HG03108 (cell line): ENCODE measurements around the gene CDC42BPA.

Experiments
- ATAC-seq: cut with Tn5 transposase; IDR thresholded peaks from one replicate; pipeline ENCODE4 v1.9.1; 2021; ENCODE audit warnings: moderate library complexity; ENCODE audit not compliant: unreplicated experiment

The CDC42BPA gene

DNA sequence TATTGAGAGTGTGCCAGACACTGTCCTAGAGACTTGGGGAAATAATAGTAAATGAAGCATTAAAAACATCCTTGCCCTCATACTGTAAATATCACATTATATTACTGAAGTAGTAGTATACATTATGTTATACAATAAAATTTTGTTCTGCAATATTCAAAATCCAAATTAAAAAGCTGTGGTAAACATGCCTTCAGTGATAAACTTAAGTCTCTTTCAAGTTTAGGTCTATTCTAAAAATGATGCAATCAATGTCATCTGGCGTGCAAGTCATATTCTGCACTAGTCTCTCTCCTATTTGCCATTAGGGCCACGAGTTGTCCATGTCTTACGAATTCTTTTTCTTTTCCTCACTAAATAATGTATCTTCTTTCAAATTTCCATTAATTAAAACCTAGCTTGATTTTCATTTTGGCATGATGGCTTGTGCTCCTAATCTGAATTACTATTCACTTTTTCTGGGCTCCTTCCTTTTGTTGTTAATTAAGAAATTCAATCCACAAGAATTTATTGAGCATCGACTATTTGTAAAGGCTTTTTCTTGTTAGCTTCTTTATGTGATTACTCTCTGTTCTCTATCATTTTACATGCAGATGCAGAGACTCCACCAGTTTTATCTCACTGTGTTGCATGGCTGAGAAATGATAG, 247.5 kb downstream of the CDC42BPA start:
- no peak for ATAC-seq

DNA sequence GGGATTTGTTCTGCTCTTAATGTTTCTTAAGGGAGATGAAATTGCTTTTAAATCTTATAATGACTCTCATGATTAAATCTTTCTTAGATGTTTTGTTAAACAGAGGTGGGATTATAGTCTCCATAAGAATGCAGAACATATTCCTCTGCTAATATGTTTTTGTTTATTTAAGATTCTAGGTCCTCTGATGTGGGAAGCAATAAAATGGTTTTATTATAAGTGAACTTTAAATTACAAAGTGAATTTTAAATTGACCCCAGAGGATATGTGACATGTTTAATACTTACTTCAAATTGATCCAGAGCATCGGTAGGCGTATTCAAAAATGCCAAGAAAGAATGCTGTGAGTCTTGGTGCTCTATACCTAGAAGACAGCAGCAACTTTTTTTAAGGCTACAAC, 248.8 kb downstream of the CDC42BPA start:
- no peak for ATAC-seq

DNA sequence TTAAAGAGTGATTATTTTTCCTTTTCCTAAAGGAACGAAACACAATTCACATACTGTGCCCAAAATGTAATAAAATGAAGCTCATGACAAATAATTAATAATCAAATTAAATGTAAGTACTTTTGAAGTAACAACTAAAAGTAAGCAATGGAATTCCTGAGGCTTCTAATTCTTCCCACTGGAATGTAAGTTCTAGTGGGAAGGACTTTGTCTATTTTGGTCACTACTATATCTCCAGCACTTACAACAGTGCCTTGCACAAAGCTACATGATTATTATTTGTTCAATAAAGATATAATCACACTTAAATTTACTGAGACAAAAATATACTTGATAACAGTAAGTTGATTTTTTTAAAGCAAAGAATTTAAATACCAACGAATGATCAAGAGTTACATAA, 249.4 kb downstream of the CDC42BPA start:
- no peak for ATAC-seq

DNA sequence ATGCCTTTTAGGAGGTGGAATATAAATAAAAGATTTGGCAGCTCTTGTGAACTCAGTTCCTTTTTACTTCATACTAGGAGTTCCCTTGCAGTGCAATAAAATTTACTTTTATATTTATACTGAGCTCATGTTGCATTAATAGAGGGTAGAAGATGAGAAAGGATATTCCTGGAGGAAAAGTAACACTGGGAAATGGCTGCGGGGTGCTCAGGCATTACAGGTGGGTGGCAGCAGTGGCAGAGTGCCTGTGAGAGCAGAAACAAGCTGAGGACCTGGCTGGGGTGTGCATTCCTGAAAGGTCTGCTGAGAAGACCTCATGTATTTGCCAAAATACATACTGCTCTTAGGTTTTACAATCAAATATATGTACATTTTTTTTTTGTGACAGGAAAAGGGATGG, 251.3 kb downstream of the CDC42BPA start:
- no peak for ATAC-seq

DNA sequence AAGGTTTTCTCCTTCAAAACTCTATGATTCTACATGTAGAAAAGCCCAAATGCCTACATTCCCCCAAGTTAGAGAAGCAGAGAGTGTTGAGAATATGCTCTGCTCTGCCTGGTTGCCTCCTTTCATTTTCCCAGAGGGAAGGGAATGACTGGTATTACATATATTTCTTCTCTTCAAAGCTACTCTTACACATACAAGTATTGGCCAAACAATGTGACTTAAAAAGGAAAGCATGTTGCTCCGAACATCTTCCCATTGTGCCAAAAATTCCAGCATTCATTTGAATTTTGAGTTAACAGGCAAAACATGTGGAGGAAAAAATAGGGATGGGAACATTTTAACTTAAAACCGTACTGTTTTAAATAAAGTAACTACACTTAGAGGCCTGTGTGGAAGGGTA, 253.0 kb downstream of the CDC42BPA start:
- ATAC-seq: no peak

DNA sequence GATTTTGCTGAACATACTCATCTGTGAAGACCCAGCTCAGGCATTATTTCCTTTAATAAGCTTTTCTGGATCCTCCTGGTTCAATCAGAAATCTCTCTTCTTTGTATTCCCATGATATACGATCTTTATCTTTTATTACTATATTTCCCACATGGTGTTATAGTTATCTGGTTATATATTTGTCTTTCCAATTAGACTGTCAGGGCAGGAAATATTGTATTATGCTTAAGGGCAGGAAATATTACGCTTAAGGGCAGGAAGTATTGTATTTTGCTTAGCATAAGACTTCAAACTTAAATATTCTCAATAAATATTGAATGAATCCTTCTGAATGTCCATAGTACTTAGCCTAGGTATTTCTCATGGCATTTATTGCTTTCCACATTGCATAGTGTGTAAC, 256.0 kb downstream of the CDC42BPA start:
- ATAC-seq: no peak

DNA sequence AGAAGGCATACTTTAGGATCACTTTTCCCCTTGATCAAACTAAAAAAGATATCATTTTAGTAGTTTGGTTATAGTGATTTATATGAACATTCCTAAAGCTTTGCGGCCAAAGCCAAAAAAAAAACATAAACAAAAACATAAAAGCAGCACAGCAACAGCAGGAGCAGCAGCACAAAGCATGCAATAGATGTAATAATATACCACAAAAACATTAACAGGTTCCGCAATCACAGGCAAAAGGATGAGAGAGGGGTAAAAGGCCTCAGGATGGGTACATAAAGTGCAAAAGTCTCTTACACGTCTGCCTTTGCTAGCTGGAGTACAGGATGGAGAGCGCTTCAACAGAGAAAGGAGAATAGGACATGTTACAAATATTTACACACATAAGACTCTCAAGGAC, 259.2 kb downstream of the CDC42BPA start:
- ATAC-seq: no peak

DNA sequence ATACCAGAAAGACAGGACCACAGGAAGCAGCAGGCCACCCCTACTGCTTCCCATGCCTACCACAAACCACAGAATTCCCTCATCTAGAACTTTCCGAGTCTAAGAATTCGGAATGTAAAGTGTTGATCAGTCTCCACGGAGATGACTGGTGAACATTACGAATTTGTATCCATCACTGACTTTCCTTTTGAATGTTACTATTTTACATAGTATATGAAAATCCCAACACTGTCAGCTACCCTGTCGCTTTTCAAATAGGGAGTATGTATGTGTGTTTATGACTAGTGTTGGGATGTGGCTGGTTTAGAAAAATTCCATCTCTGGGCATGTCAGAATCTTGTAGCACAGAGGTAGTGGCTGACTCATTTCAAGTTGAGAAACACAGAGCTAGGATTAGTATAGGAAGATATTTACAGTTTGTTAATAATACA, 260.0 kb downstream of the CDC42BPA start:
- ATAC-seq: no peak

DNA sequence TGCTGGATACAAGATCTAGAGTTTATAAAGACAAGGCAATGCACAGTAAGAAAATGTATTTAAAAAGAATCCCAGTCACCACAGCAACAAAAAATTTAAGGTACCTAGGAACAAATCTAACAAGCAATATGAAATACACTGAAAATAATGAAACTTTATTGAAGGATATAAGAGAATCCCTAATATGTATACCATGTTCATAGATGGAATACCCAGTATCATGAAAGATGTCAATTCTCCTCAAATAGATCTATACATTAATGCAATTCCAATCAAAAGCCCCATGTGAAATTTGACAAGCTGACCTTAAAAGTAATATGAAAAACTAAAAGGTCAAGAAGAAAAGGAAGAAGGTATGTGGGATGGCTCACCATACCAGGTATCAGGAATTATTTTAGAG, 269.0 kb downstream of the CDC42BPA start:
- no peak for ATAC-seq

DNA sequence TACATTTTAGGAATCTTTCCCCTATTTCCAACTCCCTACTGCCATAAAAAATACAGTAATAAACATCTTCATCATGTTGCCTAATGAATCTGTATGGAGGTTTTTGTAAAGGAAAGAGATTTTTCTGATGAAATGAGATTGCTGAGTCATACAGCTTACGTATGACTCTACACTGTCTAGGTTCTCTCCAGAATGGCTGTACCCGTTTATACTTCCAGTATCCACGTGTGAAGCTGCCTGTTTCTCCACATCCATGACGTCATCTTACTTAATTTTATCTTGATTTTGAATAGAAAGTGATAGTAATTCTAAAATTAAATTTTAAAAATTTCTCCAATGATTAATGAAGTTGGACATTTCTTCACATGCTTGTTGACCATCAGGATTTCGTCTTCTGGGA, 274.5 kb downstream of the CDC42BPA start:
- no peak for ATAC-seq

DNA sequence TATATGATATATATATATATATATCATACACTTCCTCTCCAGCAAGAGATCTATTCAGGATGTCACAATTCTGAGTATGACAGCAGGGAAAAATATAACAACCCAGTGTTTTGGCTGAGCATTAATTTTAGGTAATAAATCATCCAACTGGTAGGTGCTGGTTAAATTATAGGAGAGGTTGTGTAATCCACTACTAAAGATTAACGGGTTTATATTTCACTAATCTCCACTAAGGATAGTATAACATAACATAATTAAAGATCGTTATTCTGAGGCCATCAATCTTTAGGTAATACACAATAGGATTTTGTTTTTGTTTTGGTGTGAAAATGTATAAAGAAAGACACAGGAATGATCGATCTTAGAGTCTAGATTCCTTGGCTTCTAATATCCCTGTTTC, 276.0 kb downstream of the CDC42BPA start:
- no peak for ATAC-seq

DNA sequence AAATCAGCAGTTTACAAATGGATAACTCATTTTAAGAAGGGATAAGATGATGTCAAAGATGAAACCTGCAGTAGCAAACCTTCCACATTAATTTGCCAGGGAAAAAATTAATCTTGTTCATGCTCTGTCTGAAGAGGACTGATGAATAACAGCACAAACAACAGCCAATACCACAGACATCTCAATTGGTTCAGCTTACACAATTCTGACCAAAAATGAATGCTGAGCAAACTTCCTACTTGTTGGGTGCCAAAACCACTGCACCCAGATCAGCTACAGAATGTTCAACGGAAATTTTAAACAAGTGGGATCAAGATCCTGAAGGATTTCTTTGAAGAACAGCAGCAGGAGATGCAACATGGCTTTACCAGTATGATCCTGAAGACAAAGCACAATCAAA, 279.9 kb downstream of the CDC42BPA start:
- no peak for ATAC-seq

DNA sequence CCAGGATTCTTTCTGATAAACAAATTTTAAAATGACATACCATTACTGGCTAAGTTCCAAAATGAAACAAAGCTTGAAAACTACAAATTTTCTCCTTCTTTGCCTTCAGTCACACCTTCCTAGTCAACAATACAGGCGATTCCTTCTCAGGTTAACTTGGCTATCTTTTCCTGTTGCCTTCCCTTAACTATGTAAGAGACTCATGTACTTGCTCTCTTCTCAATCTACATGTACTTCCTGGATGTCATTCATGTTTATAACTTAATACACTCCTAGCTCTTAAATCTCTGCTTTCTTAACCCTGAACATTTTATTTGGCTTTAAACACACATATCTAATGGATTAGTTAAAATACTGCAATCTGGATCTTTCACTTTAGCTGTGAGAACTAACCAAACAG, 281.2 kb downstream of the CDC42BPA start:
- no peak for ATAC-seq

DNA sequence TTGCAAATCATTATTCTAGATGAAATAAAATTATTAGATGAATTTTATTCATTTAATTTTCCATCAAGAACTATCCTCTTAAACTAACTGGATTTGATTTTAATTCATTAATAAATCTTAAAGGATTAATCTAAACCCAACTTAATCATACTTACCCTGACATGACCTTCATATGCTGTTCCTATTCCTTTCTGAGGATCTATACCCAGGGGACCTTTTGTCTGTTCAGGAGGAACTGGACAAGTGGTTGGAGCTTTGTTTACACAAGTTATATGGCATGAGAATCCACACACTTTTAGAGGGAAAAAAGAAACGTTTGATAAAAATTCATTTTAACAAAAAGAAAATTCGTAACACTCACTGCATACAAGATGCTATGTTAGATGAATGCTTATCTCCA, 283.0 kb downstream of the CDC42BPA start:
- ATAC-seq: no peak

DNA sequence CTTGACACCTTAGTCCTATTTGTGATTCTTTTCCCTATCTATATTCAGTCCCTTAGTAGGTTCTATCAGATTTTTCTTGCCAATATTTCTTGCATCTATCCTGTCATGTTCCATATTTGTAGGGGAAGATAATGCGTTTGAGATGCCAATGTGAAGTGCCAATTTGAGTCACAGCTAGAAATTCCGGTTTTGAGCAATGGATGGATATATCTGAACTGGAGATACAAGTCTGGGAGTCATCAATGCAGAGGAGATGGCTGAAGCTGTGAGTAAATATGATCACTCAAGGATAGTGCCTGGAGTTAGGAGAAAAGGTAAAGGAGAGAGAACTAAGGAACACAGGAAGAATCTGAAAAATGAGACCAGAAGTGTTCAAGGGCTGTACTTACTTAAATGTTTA, 284.4 kb downstream of the CDC42BPA start:
- no peak for ATAC-seq

DNA sequence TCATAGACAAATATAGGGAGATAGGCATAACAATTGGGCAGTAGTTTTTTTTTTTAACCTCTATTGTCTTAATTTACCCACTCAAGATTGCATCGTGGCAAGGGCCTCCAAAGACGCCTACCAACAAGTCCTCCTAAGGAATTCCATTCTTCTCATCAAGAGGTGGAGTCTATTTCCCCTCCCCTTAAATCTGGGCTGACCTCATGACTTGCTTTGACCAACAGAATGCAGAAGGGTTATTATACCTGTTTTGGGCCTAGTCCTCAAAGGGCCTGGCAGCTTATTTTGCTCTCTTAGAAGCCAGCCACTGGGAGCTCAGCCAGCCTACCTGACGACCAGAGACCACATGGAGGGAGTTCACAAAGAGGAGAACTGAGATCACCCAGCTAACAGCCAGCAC, 285.9 kb downstream of the CDC42BPA start:
- ATAC-seq: no peak

DNA sequence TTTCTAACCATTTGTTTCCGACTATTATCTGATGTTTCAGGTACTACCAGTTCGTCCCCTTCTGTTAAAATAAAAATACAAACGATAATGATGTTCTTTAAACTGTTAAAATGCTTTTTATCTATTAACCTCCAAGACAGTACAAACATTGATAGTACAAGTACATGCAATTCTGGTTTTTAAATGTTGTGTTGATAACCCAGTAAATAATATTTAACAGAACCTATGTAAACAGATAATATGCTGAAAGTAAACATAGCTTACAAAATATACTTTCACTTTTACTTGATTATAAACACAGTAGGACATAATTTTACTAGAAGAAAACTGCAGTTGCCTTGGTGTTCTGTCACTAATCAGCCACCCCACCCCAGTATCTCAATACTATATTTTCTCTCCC, 301.3 kb downstream of the CDC42BPA start:
- no peak for ATAC-seq

DNA sequence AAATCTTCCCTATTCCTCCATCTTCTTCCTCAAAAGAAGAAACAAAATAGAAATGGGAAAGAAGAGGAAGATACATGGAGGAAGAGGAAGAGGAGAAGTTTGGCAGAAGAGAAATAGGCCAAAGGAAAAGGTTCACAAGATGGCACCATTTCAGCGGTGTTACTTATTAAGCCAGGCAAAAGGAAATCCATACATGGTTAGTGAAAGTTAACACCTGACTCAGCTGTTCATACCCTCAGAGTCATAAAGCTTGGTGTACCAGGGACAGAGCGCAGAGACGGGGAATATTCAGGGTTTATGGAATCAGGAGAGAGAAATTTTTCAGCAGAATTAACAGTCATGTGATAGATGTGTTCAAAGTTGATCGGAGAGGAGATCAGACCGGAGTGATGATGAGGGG, 307.6 kb downstream of the CDC42BPA start:
- ATAC-seq: no peak

DNA sequence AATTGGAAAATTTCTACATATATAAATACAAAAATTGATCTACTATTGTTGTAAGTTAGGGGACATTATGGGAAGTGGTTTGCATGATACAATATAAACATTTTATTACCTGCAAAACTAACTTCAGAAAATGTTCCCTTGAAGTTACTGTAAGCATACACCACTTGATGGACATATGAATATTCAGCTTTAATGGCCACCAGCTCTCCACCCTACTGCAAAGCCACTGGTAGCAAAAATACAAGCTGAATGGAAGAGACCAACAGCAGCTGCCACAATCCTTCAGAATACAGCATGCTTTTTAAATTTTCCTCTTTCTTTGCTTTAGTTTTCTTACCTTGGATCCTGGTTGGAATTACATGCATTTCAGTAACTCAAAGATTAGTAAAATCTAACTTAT, 308.4 kb downstream of the CDC42BPA start:
- ATAC-seq: no peak

DNA sequence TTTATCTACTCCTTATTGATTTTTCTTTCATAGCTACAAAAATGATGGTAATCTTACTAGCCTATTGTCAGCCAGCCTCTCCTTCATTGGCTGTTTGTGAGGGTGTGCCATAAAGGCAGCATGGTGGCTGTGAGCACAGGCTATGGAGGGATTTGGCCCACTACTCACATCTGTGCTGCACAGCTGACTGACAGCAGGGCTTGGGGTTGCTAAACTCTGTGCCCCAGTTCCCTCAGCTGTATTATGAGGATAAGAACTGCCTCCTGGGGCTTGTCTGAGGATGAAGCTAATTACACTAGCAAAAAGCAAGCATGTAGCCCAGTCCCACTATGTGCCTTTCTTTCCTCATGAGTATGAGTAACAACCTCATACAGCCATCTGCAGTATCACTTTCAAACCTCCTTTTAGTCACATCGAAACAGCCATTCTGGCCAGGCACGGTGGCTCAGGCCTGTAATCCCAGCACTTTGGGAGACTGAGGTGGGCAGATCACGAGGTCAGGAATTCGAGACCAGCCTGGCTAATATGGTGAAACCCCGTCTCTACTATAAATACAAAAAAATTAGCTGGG, 312.0 kb downstream of the CDC42BPA start:
- ATAC-seq: no peak

DNA sequence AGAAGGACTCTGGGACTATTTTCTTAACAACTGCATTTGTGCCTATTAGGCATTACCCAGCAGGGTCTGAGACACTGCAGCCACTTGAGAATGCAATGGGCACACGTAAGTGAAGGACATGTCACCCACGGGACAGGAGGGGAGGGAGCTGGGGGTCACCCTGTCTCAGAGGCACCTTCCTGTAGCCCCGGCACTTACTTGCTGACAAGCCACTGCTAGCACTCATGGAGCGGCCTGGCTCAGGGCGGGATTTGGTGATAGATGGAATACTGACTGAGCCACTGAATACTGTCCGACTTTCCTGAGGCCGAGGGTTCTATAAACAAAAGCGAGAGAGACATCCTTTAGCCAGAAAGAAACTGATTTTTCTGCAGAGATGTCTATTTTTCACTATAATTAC, 313.5 kb downstream of the CDC42BPA start:
- ATAC-seq: no peak

DNA sequence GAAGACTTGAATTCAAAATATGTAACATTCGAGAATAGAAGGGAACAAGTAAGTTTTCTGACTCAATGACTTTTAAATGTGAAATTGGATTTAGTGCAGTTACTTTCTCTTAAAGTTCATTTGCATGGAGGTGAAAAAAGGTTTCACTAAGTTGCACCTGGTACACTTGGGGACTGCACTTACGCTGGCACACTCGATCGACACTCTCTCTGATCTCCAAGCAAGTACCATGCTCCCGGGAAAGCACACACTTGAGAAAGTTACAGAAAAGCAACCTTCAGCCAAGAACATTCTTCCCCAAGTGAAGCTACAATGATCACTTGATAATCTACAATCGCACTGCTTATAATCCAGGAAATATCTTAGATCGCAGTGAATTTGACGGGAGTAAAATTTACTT, 315.1 kb downstream of the CDC42BPA start:
- no peak for ATAC-seq

DNA sequence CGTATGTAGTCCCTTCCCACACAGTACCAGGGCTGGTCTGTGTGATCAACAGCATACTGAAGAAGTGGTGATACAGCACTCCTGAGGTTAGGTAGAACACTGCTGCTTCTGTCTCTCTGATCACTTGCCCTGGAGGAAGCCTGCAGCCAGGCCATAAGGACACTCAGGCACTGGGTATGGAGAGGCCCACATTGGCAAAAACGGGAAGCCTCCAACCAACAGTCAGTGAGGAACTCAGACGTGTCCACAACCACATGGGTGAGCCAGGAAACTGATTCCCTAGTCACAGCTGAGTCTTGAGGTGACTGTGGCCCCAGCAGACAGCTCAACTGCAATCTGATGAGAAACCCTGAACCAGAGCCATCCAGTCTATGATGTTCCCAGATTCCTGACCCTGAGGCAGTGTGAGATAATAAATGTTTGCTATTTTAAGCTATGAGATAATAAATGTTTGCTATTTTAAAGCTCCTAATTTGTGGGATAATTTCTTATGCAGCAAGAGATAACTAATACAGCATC, 315.7 kb downstream of the CDC42BPA start:
- no peak for ATAC-seq
